Choroid plexus epithelial cell (primary cell): Measurements from ENCODE around the gene RYR2.
"Not testable (repeated sequence)": the region's sequence is repeated elsewhere in the genome, so short reads cannot be mapped to it uniquely, and the experiment has no call there.

Experiments used
- DNase-seq: peaks from one replicate; pipeline ENCODE4 v3.0.0-alpha.2; 2010; ENCODE audit warnings: low read depth
- H3K4me3 ChIP-seq: 2 replicates; pipeline ENCODE4 v1.5.1; 2011; ENCODE audit warnings: low read depth, mild to moderate bottlenecking, control low read depth, low read length, moderate library complexity
- TF ChIP-seq, protein P1 (sequence below): conservative IDR thresholded peaks from 2 replicates; pipeline ENCODE4 v1.5.1; 2011; ENCODE audit warnings: low read depth, mild to moderate bottlenecking, control low read depth, inconsistent platforms, low read length, moderate library complexity

The RYR2 gene

DNA sequence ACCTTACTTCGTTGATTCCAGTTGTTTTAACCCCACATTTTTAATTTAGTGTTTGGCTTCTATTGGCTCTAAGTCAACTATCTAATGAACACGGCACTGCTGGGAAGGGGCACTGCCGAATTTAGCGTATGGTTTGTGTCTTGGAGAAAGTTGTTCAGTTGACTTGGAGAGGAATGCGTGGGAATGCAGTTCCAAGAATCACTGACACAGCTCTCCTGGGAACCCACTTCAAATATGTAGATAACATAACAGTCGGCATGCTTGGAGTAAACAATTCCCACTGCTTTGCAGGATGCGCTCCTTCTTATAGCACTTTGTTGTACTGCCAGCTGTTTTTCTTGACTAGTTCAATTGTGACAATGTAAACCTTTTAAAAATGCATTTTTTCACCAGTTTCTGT, 104.3 kb downstream of the RYR2 start:
- peak; percentile 8 for DNase-seq

DNA sequence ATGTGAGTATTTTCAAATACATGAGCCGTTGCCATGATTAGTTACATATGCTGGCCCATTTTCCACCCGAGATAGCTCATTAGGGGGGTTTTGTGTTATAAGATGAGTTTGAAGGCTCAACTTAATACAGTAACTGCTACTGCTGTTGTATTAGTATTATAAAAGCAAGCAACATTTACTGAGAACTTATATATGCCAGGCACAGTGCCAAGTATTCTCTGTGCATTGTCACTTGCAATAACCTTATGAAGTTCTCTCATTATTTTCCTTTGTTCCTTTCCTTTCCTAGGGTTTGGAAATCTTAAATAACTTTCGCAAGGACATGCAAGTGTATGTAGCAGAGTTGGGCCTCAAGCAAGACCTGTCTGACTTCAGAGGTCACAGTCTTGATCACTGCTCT, 107.9 kb downstream of the RYR2 start:
- TF ChIP-seq, protein P1, sequence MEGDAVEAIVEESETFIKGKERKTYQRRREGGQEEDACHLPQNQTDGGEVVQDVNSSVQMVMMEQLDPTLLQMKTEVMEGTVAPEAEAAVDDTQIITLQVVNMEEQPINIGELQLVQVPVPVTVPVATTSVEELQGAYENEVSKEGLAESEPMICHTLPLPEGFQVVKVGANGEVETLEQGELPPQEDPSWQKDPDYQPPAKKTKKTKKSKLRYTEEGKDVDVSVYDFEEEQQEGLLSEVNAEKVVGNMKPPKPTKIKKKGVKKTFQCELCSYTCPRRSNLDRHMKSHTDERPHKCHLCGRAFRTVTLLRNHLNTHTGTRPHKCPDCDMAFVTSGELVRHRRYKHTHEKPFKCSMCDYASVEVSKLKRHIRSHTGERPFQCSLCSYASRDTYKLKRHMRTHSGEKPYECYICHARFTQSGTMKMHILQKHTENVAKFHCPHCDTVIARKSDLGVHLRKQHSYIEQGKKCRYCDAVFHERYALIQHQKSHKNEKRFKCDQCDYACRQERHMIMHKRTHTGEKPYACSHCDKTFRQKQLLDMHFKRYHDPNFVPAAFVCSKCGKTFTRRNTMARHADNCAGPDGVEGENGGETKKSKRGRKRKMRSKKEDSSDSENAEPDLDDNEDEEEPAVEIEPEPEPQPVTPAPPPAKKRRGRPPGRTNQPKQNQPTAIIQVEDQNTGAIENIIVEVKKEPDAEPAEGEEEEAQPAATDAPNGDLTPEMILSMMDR: no peak
- no peak overlapping the region for H3K4me3 ChIP-seq
- DNase-seq: no peak

More for the DNA sequence above, 104.3 kb downstream of the RYR2 start:
- H3K4me3 ChIP-seq: no peak overlapping the region
- TF ChIP-seq, protein P1: no peak

DNA sequence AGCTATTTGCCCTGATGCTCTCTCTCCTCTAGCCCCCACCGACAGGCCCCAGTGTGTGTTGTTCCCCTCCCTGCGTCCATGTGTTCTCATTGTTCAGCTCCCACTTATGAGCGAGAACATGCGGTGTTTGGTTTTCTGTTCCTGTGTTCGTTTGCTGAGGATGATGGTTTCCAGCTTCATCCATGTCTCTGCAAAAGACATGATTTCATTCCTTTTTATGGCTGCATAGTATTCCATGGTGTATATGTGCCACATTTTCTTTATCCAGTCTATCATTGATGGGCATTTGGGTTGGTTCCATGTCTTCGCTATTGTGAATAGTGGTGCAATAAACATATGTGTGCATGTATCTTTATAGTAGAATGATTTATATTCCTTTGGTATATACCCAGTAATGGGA, 110.0 kb downstream of the RYR2 start:
- not testable (repeated sequence) for H3K4me3 ChIP-seq, DNase-seq

DNA sequence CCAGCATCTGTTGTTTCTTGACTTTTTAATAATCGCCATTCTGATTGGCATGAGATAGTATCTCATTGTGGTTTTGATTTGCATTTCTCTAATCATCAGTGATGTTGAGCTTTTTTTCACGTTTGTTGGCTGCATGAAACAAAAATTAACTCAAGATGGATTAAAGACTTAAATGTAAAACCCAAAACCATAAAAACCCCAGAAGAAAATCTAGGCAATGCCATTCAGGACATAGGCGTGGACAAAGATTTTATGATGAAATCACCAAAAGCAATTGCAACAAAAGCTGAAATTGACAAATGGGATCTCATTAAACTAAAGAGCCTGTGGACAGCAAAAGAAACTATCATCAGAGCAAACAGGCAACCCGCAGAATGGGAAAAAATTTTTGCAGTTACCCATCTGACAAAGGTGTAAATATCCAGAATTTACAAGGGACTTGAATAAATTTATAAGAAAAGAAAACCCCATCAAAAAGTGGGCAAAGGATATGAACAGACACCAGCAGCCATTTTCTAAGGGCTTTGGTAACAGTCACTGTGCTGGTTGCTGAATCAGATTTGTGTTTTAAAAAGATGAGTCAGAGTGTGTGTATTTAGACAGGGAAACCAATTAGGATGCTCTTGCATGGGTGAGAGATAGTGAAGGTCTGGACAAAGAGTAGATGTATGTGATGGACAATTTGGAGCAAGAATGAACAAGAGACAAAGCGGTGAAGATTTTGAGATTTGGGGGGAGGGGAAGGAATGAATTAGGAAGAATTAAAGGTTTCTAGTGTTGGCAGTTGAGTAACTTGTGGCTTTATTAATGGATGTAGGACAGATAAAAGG, 110.7 kb downstream of the RYR2 start:
- no peak for DNase-seq
- TF ChIP-seq, protein P1: no peak
- H3K4me3 ChIP-seq: no peak overlapping the region

DNA sequence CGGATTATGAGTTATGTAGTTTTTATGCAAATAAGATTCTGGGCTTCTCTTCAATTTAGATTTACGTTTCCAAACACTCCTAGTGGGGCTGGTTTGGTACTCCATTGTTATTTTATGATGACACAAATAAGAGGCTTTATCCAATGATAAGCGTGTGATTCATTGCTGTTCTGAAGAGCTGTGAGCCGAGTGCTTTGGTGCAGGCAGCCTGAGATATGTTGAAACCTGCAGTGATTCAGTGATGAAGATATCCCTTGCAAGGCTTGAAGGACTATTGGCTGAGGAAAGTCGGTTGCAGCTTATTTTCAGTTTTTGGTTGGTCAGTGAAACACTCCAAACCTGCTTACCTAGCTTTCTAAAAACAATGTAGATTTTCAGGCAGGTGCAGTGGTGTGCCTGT, 112.2 kb downstream of the RYR2 start:
- DNase-seq: peak; percentile 12
- H3K4me3 ChIP-seq: no peak overlapping the region
- TF ChIP-seq, protein P1: no peak

DNA sequence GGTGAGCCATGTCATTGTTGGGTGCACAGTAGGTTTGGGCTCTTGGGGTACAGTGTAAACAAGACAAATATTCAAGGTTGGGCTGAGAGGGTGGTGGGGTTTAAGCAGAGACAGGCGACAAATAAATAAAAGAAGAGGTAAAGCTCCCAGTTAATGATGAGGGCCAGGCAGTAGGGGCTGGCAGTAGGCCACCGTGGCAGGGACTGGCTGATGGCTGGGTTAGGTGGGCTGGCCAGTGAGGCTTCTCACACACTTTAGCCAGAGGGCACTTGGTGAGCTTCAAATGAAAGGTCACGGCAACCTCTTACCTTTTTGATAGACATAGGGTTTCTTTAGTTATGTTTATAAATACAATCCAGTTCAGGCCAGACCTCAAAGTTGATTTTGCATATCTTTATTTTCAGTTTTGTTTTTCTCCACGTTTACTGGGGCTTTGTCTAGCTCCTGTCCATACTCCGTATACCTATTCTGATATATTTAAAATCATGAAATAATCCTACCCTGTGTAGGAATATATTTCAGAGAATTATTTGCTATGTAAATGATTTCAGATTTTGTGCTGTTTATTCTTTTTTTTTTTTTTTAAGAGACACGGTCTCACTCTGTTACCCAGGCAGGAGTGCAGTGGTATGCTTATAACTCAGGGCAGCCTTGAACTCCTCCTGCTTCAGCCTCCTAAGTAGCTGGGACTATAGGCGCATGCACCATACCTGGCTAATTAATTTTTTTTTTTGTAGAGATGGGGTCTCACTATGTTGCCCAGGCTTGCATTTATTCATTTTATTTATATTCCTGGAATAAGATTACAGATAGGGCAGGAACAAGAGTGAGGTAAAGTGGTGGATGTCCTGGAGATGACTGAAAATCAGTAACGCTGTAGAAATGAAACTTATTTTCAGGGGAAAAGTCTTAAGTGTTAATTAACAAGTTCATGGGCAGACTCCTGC, 122.7 kb downstream of the RYR2 start:
- no peak overlapping the region for H3K4me3 ChIP-seq
- TF ChIP-seq, protein P1: no peak
- no peak for DNase-seq

DNA sequence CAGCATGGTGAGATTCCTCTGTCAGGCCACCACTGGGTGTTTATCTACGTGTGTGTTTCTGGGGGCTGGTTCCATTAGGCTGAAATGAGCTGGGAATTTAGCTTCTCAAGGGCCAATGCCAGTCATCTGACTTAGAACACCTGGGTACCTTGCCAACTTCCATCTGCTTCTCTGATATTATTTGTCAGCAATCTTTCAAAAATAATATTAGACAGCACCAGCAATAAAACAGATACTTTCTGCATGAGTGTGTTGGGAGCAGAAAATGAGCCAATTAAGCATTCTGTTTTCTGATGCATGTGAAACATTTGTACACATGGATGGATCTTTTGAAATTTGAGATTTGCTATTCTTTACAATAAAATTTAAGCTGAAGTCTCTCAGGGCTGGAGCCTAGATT, 124.1 kb downstream of the RYR2 start:
- DNase-seq: no peak
- TF ChIP-seq, protein P1: no peak
- no peak overlapping the region for H3K4me3 ChIP-seq
